ENCODE results near the gene TAGLN3. TPM values are rescaled to one million over a fixed set of nuclear protein-coding genes. Genes with fewer than 3 reads are reported as not detected.

TAGLN3 gene
- total and polyA plus RNA-seq, 8 donors = 0.87 to 5.3 (median 2.2) TPM; not detected in 4

GRCh38 chr3:111952086-111952485, 46.6 kb upstream of the TAGLN3 start:
- no peak for DNase-seq
- no peak overlapping the region for H3K27ac ChIP-seq
- peaks cover 0 to 7% (median 6%) of the 10 kb centered on the region in 4 donors for H3K4me1 ChIP-seq
- intact Hi-C loops (cut with DNase I; ENCODE audit: low total_unique reads) = no loop called here
- H3K9me3 ChIP-seq = no peaks in the 10 kb centered on the region
- no peaks in the 10 kb centered on the region for H3K27me3 ChIP-seq
- WGBS, 5 donors = 91 to 97% (median 93%) methylated on average over 5 of the region's 5 CpGs
- TF ChIP-seq EP300 (IDR thresholded peaks at IDR 0.05) (no peak), POLR2A (IDR thresholded peaks at IDR 0.05) (no peak), POLR2AphosphoS5 (IDR thresholded peaks at IDR 0.05) (no peak)
- TF ChIP-seq, protein P1, sequence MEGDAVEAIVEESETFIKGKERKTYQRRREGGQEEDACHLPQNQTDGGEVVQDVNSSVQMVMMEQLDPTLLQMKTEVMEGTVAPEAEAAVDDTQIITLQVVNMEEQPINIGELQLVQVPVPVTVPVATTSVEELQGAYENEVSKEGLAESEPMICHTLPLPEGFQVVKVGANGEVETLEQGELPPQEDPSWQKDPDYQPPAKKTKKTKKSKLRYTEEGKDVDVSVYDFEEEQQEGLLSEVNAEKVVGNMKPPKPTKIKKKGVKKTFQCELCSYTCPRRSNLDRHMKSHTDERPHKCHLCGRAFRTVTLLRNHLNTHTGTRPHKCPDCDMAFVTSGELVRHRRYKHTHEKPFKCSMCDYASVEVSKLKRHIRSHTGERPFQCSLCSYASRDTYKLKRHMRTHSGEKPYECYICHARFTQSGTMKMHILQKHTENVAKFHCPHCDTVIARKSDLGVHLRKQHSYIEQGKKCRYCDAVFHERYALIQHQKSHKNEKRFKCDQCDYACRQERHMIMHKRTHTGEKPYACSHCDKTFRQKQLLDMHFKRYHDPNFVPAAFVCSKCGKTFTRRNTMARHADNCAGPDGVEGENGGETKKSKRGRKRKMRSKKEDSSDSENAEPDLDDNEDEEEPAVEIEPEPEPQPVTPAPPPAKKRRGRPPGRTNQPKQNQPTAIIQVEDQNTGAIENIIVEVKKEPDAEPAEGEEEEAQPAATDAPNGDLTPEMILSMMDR (IDR thresholded peaks at IDR 0.05) = no peak
- no peak overlapping the region for H3K4me3 ChIP-seq
- H3K36me3 ChIP-seq = peaks cover 10 to 47% (median 35%) of the 10 kb centered on the region in 4 donors

- DNase-seq = no peak
- intact Hi-C loops (cut with DNase I; ENCODE audit: low total_unique reads) = no loop called here
- H3K27me3 ChIP-seq = no peaks in the 10 kb centered on the region
- H3K27ac ChIP-seq = no peak overlapping the region
- no peak for TF ChIP-seq POLR2AphosphoS5 (IDR thresholded peaks at IDR 0.05)
- TF ChIP-seq, protein P1 (IDR thresholded peaks at IDR 0.05) = no peak
- TF ChIP-seq EP300 (IDR thresholded peaks at IDR 0.05) = no peak
- TF ChIP-seq POLR2A (IDR thresholded peaks at IDR 0.05) = no peak
- WGBS, 5 donors = 77 to 92% (median 89%) methylated on average over 6 of the region's 6 CpGs
- no peaks in the 10 kb centered on the region for H3K9me3 ChIP-seq
- H3K4me3 ChIP-seq = no peak overlapping the region
- H3K4me1 ChIP-seq = peaks cover 0 to 9% (median 7%) of the 10 kb centered on the region in 4 donors
- H3K36me3 ChIP-seq = peaks cover 10 to 47% (median 35%) of the 10 kb centered on the region in 4 donors
Measured at GRCh38 chr3:111952866-111953450, 45.8 kb upstream of the TAGLN3 start.

DNA sequence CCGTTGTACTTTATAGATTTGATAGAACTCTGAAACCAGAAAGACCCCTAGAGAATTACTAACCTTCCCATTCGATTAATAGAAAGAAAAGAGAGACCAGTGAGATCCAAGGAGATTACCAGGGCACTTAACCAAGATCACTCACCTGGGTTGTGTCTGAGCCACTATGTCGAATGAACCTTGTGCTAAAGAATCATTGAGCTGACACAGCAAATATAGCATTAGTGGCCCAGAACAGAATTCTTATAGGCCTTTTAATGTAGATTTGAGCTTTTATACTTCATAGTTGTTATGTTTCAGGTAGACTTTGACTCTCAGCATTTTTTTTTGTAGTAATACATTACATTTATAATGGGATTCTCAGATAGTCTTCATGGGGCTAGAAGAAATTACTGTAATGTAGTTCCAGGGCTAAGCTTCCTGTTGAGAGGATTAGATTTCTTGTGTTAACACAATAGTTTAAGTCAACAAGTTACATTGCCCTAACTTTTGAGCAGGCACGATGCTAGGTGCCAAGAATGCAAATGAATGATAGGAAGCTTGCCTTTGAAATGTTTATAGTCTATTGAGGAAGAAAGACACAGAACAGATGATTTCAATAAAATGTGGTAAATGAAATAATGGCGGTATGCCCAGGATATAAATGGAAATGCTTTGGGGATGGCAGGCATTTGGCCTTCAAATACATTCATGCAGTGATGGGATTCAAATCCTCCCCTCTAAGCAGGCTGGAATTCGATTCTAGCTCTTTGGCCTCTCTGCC, 44.3 kb upstream of the TAGLN3 start:
- no peaks in the 10 kb centered on the region for H3K27me3 ChIP-seq
- H3K4me1 ChIP-seq = peaks cover 0 to 9% (median 7%) of the 10 kb centered on the region in 4 donors
- WGBS, 5 donors = 43 to 74% (median 48%) methylated on average over 6 of the region's 6 CpGs
- H3K4me3 ChIP-seq = no peak overlapping the region
- no peak for TF ChIP-seq POLR2AphosphoS5 (IDR thresholded peaks at IDR 0.05)
- TF ChIP-seq, protein P1 (IDR thresholded peaks at IDR 0.05) = no peak
- no peak for TF ChIP-seq POLR2A (IDR thresholded peaks at IDR 0.05)
- no peak for TF ChIP-seq EP300 (IDR thresholded peaks at IDR 0.05)
- H3K27ac ChIP-seq = no peak overlapping the region
- intact Hi-C loops (cut with DNase I; ENCODE audit: low total_unique reads) = no loop called here
- no peak for DNase-seq
- peaks cover 10 to 38% (median 32%) of the 10 kb centered on the region in 4 donors for H3K36me3 ChIP-seq
- no peaks in the 10 kb centered on the region for H3K9me3 ChIP-seq

GRCh38 chr3:111955876-111956275, 42.8 kb upstream of the TAGLN3 start:
- DNase-seq = no peak
- peaks cover 0 to 9% (median 7%) of the 10 kb centered on the region in 4 donors for H3K4me1 ChIP-seq
- TF ChIP-seq POLR2AphosphoS5 (IDR thresholded peaks at IDR 0.05) (no peak), POLR2A (IDR thresholded peaks at IDR 0.05) (no peak), EP300 (IDR thresholded peaks at IDR 0.05) (no peak)
- TF ChIP-seq, protein P1 (IDR thresholded peaks at IDR 0.05) = no peak
- 96 to 100% (median 98%) methylated on average over 1 of the region's 1 CpG for WGBS, 5 donors
- peaks cover 10 to 40% (median 24%) of the 10 kb centered on the region in 4 donors for H3K36me3 ChIP-seq
- intact Hi-C loops (cut with DNase I; ENCODE audit: low total_unique reads) = no loop called here
- no peak overlapping the region for H3K27ac ChIP-seq
- no peak overlapping the region for H3K4me3 ChIP-seq
- no peaks in the 10 kb centered on the region for H3K27me3 ChIP-seq
- no peaks in the 10 kb centered on the region for H3K9me3 ChIP-seq
